Stimulated activated naive B cell treated with anti-CD40 and anti-IgM and Interleukin-4, amounts not matched to agents 10 μg/mL and 1 μg/mL and 100 μg/mL, for 72 hours (primary cell): ENCODE measurements around the gene SEPHS2.

Source experiments
- ATAC-seq, 2 donors: fragments of 150-1000 bp; cut with Tn5 transposase; replicated peaks; 2 replicates each; pipeline ENCODE4 v1.10.0; 2021; ENCODE audit warnings: moderate library complexity in 1 of 2
- DNase-seq: peaks from one replicate; pipeline ENCODE4 v3.0.0; 2021
- H3K27ac Mint-ChIP-seq: one replicate; pipeline ENCODE4 v1.8.0; 2022; ENCODE audit warnings: mild to moderate bottlenecking, mixed read lengths
- H3K27me3 Mint-ChIP-seq, 2 donors: one replicate each; pipeline ENCODE4 v1.8.0; 2022; ENCODE audit warnings: mixed read lengths in 2 of 2
- H3K36me3 Mint-ChIP-seq, 2 donors: one replicate each; pipeline ENCODE4 v1.8.0; 2022; ENCODE audit warnings: mixed read lengths in 2 of 2, mild to moderate bottlenecking in 1 of 2
- H3K4me1 Mint-ChIP-seq, 2 donors: one replicate each; pipeline ENCODE4 v1.8.0; 2022; ENCODE audit warnings: mixed read lengths in 2 of 2, mild to moderate bottlenecking in 1 of 2
- H3K4me3 Mint-ChIP-seq, 2 donors: one replicate each; pipeline ENCODE4 v1.8.0; 2022; ENCODE audit warnings: mild to moderate bottlenecking in 2 of 2, mixed read lengths in 2 of 2, moderate library complexity in 1 of 2
- H3K9me3 Mint-ChIP-seq, 2 donors: one replicate each; pipeline ENCODE4 v1.8.0; 2022; ENCODE audit warnings: mixed read lengths in 2 of 2, mild to moderate bottlenecking in 1 of 2

The SEPHS2 gene, protein sequence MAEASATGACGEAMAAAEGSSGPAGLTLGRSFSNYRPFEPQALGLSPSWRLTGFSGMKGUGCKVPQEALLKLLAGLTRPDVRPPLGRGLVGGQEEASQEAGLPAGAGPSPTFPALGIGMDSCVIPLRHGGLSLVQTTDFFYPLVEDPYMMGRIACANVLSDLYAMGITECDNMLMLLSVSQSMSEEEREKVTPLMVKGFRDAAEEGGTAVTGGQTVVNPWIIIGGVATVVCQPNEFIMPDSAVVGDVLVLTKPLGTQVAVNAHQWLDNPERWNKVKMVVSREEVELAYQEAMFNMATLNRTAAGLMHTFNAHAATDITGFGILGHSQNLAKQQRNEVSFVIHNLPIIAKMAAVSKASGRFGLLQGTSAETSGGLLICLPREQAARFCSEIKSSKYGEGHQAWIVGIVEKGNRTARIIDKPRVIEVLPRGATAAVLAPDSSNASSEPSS

DNA sequence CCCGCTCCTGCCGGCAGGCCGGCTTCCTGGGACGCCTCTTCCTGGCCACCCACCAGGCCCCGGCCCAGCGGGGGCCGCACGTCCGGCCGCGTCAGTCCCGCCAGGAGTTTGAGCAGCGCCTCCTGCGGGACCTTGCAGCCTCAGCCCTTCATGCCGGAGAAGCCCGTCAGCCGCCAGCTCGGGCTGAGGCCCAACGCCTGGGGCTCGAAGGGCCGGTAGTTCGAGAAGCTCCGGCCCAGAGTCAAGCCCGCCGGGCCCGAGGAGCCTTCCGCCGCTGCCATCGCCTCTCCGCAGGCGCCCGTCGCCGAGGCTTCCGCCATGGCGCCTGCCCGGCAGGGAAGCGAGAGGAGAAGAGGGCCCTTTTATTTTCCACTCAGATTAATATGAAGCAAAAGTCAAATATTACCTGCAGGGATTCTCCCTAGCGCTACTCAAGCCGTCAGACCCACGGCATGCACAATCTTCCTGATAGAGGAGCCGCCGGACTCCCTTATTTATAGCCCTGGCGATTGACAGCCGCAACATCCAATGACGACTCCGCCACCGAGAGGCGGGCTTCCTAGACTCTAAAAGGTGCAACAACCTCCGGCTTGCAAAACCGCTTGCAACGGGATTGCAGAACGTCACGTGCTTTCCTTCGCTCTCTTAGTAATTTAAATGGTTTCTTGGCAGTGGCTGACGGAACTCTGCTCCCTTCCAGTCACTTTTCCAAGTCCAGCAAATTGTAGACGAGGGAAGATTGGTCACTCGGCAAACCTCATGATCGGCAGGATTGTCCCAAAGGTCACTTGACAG, at the start of gene SEPHS2:
TSS of gene SEPHS2 (minus strand) at position 467 of the 795 bp plus-strand sequence. CDS start at position 320, 147 bp downstream.
- Mint-ChIP-seq H3K27ac (peak within 1 kb of the TSS; percentile 97), H3K27me3 (no peaks in the 10 kb centered on the region), H3K4me3 (peak within 1 kb of the TSS; percentile 87 to 94), H3K4me1 (peaks cover 27 to 60% of the 10 kb centered on the region in 2 donors), H3K36me3 (peaks cover 26 to 33% of the 10 kb centered on the region in 2 donors), H3K9me3 (peaks cover 0 to 5% of the 10 kb centered on the region in 2 donors)
- DNase-seq (peak; percentile 97), ATAC-seq (peak; percentile 96 to 98)

DNA sequence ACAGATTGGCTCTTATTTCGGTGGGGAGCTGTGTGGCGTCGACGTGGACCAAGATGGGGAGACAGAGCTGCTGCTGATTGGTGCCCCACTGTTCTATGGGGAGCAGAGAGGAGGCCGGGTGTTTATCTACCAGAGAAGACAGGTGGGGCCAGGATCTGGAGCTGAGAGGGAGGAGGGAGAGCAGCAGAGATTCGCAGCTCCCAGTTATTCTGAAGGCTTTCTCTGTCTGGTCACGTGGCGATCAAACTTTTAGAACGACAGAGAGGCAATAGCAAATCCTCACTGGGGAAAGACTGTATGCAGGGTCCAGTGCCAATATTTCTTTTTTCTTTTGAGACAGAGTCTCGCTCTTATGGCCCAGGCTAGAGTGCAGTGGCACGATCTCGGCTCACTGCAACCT, 49.0 kb upstream of the SEPHS2 start:
- Mint-ChIP-seq H3K4me1 (peaks cover 9 to 11% of the 10 kb centered on the region in 2 donors), H3K9me3 (no peaks in the 10 kb centered on the region), H3K27me3 (no peaks in the 10 kb centered on the region), H3K4me3 (no peak overlapping the region), H3K36me3 (peaks cover 49 to 55% of the 10 kb centered on the region in 2 donors), H3K27ac (no peak overlapping the region)
- ATAC-seq (no peak), DNase-seq (no peak)

DNA sequence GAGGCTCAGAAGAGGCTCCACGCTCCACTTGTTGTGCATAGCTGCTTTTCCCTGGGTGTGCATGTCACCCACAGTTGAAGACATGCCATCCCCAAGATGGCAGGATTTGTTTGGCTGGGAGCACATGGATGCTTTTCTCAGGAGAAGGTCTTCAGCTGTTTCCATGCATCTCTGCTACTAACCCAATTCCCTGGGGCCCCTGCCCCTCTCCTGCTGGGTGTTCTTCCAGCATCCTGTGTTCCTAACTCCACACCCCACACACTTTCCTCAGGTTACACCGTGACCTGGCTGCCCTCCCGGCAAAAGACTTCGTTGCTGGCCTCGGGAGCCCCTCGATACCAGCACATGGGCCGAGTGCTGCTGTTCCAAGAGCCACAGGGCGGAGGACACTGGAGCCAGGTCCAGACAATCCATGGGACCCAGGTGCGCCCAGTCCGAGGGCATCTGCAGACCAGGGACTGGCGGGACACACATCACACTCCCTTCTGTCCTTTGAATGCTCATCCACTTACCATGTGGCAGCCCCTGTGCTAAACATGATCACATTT, 48.3 kb upstream of the SEPHS2 start:
- H3K36me3 Mint-ChIP-seq: peaks cover 51 to 57% of the 10 kb centered on the region in 2 donors
- H3K27me3 Mint-ChIP-seq: no peaks in the 10 kb centered on the region
- no peak overlapping the region for H3K27ac Mint-ChIP-seq
- H3K4me1 Mint-ChIP-seq: peaks cover 10 to 12% of the 10 kb centered on the region in 2 donors
- no peak overlapping the region for H3K4me3 Mint-ChIP-seq
- no peak for DNase-seq
- no peaks in the 10 kb centered on the region for H3K9me3 Mint-ChIP-seq
- ATAC-seq: no peak

DNA sequence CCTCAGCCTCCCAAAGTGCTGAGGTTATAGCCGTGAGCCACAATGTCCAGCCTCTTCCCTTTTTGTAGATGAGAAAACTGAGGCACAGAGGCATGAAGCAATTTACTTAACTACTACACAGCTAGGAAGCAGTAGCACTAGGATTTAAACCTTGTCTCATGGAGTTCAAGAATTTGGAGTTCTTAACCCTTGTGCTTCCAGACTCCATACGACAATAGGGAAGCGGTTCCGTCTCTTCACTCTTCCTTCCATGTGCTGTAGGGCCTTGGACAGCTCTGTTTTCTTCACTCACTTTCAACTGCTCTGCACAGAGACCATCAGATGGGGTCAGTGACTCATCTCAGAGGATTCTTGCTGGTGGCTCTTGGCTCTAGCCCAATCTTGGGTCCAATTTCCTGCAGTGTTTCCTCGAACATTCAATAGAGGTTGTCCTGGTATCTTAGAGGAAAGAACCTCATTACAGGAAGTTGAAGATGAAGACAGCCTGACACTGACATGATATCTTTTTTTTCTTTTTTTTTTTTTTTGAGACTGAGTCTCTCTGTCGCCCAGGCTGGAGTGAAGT, 46.2 kb upstream of the SEPHS2 start:
- peaks cover 58% of the 10 kb centered on the region in 2 donors for H3K36me3 Mint-ChIP-seq
- no peaks in the 10 kb centered on the region for H3K9me3 Mint-ChIP-seq

DNA sequence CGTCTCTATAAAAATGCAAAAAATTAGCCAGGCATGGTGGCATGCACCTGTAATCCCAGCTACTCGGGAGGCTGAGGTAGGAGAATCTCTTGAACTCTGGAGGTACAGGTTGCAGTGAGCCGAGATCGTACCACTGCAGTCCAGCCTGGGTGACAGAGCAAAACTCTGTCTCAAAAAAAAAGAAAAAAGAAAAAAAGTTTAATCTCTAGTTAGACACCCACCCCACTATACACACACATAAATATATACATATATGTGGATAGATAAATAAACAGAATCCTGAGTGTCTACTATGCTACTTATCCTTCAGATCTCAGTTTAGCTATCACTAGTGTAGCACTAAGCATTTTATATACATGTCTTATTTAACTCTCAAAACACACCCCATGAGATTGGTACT, 45.6 kb upstream of the SEPHS2 start:
- H3K4me1 Mint-ChIP-seq: peaks cover 15 to 21% of the 10 kb centered on the region in 2 donors
- ATAC-seq: no peak
- no peaks in the 10 kb centered on the region for H3K9me3 Mint-ChIP-seq
- H3K4me3 Mint-ChIP-seq: no peak overlapping the region
- DNase-seq: no peak
- no peaks in the 10 kb centered on the region for H3K27me3 Mint-ChIP-seq
- peak overlapping the region; percentile 59 for H3K27ac Mint-ChIP-seq
- H3K36me3 Mint-ChIP-seq: peaks cover 60% of the 10 kb centered on the region in 2 donors

More for the DNA sequence above, 46.2 kb upstream of the SEPHS2 start:
- peaks cover 15 to 19% of the 10 kb centered on the region in 2 donors for H3K4me1 Mint-ChIP-seq
- H3K27ac Mint-ChIP-seq: peak overlapping the region; percentile 59
- no peaks in the 10 kb centered on the region for H3K27me3 Mint-ChIP-seq
- H3K4me3 Mint-ChIP-seq: no peak overlapping the region
- DNase-seq (no peak), ATAC-seq (peak in 1 of 2 donors; percentile 21)

DNA sequence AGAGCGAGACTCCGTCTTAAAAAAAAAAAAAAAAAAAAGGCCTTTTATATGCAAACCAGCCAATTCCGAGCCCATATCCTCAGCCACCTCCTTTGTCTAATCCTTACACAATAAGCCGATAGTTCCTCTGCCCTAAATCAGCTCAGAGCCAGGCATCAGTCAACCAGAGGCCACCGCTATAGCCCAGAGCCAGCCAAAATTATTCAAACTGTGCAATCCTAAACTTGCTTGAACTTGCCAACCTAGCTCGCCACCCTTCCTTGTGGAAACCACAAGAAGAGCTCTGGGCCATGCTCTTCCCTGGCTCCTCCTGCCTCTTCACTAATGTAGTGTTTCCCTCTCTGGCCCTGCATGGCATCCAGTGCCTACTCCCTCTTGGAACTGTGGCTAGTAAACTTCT, 44.5 kb upstream of the SEPHS2 start:
- Mint-ChIP-seq H3K9me3 (no peaks in the 10 kb centered on the region), H3K27me3 (no peaks in the 10 kb centered on the region), H3K4me1 (peaks cover 17 to 26% of the 10 kb centered on the region in 2 donors), H3K4me3 (no peak overlapping the region), H3K27ac (no peak overlapping the region), H3K36me3 (peaks cover 63 to 64% of the 10 kb centered on the region in 2 donors)
- ATAC-seq: no peak
- DNase-seq: no peak

DNA sequence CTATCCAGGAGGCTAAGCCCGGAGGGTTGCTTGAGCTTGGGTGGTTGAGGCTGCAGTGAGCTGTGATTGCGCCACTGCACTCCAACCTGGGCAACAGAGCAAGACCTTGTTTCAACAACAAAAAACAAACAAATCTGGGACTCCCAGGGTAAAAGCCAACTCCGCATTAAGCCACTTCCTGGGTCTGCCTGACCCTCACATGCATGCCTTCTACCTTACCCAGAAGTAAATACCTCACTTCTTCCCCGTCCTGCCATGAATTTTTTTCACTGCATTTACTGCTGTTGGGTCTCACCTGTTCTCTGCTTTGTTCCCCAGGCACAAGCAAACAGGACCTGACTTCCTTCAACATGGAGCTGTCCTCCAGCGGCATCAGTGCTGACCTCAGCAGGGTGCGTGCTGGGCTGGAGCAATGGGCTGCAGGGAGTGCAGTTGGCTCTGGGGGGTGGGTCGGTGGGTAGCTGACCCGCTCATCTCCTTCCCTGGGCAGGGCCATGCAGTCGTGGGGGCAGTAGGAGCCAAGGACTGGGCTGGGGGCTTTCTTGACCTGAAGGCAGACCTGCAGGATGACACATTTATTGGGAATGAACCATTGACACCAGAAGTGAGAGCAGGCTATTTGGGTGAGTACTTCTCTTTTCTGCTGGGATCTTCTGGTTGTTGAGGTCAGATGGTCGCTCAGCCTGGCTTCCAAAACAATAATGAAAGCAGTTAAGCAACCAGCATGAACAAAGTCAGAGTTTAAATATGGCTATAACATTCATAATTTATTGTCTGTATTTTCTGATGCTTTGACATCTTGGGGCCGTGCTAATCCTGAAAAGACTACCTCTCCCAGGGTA, 43.3 kb upstream of the SEPHS2 start:
- H3K27ac Mint-ChIP-seq: peak overlapping the region; percentile 31
- H3K36me3 Mint-ChIP-seq: peaks cover 59 to 67% of the 10 kb centered on the region in 2 donors
- peaks cover 15 to 20% of the 10 kb centered on the region in 2 donors for H3K4me1 Mint-ChIP-seq
- no peak overlapping the region for H3K4me3 Mint-ChIP-seq
- DNase-seq (no peak), ATAC-seq (no peak)
- no peaks in the 10 kb centered on the region for H3K9me3 Mint-ChIP-seq
- no peaks in the 10 kb centered on the region for H3K27me3 Mint-ChIP-seq

DNA sequence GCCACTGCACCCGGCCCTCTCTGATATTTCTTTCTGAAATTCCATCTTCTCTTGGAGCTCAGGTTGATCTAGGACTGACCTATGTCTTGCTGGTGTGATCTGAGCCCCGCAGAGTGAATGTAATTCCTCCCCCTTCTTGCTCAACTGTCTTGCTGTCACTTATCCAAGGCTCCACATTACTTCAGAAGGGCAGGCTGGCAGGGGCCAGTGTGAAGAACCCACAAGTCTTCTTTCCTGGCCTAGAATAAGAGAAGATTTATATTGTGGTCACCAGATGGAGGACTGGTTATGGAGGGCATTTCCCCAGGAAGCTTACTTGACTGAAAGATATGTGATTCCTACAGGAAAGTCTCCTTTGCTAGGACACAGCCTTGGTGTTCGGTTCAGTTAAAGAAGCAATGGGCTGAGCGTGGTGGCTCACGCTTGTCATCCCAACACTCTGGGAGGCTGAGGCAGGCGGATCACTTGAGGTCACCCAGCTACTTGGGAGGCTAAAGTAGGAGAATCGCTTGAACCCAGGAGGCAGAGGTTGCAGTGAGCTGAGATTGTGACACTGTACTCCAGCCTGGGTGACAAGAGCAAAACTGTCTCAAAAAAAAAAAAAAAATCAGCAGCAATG, 40.3 kb upstream of the SEPHS2 start:
- no peak for ATAC-seq
- H3K27ac Mint-ChIP-seq: peak overlapping the region; percentile 70
- H3K36me3 Mint-ChIP-seq: peaks cover 60 to 79% of the 10 kb centered on the region in 2 donors

DNA sequence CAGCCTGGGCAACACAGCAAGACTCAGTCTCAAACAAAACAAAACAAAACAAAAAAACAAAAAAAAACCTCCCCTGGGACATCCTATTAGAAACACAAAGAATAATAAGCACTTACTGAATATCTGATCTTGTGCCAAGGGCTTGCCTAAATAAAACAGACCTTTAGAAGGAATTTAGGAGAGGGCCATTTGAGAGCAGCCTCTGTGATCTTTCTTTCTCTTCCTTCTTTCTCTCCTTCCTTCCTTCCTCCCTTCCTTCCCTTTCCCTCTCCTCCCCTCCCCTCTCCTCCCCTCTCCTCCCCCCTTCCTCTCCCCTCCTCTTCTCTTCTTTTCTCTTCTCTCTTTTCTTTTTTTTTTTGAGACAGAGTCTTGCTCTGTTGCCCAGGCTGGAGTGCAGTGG, 39.2 kb upstream of the SEPHS2 start:
- Mint-ChIP-seq H3K4me1 (peaks cover 26 to 41% of the 10 kb centered on the region in 2 donors), H3K9me3 (no peaks in the 10 kb centered on the region), H3K27ac (no peak overlapping the region), H3K4me3 (no peak overlapping the region), H3K36me3 (peaks cover 61 to 81% of the 10 kb centered on the region in 2 donors), H3K27me3 (no peaks in the 10 kb centered on the region)
- DNase-seq (no peak), ATAC-seq (no peak)

More for the DNA sequence above, 40.3 kb upstream of the SEPHS2 start:
- Mint-ChIP-seq H3K27me3 (no peaks in the 10 kb centered on the region), H3K4me1 (peaks cover 23 to 32% of the 10 kb centered on the region in 2 donors), H3K4me3 (no peak overlapping the region), H3K9me3 (no peaks in the 10 kb centered on the region)
- DNase-seq: no peak

DNA sequence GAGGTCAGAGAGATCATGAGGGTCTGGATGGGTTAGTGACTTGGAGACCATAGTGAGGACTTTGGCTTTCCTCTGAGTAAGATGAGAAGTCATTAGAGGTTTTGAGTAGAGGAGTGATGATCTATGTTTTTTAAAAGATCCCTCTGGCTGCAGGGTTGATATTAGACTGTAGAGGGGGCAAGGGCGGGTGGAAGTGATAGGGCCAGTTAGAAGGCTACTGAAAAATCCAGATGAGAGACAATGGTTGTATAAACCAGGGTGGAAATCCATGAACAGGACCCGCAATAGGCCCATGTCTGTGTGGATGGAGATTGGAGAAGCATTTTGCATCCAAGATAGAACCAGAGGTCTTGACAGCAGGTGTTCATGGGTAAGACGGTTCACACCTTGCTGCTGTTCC, 36.7 kb upstream of the SEPHS2 start:
- Mint-ChIP-seq H3K4me1 (peaks cover 31 to 59% of the 10 kb centered on the region in 2 donors), H3K9me3 (peaks cover 0 to 3% of the 10 kb centered on the region in 2 donors), H3K27me3 (no peaks in the 10 kb centered on the region), H3K36me3 (peaks cover 65 to 78% of the 10 kb centered on the region in 2 donors), H3K27ac (no peak overlapping the region), H3K4me3 (peak overlapping the region in 1 of 2 donors; percentile 14)
- DNase-seq (no peak), ATAC-seq (peak; percentile 36 to 53)

DNA sequence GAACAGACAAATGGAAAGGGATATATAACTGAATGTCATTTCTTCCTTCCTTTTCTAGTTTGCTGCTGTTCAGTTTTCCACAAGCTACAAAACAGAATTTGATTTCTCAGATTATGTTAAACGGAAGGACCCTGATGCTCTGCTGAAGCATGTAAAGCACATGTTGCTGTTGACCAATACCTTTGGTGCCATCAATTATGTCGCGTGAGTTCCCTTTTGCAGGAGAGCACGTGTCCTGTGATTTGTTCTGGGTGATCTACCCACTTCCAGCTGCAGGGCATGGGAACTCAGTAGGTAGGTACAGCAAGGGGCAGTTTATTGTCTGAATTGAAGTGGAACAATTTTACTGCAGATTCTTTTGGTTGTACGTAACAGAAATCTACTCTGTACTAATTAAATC, 35.7 kb upstream of the SEPHS2 start:
- Mint-ChIP-seq H3K27me3 (no peaks in the 10 kb centered on the region), H3K36me3 (peaks cover 69 to 82% of the 10 kb centered on the region in 2 donors), H3K4me3 (no peak overlapping the region), H3K27ac (peak overlapping the region; percentile 9), H3K4me1 (peaks cover 33 to 67% of the 10 kb centered on the region in 2 donors), H3K9me3 (peaks cover 0 to 3% of the 10 kb centered on the region in 2 donors)
- no peak for ATAC-seq
- no peak for DNase-seq

DNA sequence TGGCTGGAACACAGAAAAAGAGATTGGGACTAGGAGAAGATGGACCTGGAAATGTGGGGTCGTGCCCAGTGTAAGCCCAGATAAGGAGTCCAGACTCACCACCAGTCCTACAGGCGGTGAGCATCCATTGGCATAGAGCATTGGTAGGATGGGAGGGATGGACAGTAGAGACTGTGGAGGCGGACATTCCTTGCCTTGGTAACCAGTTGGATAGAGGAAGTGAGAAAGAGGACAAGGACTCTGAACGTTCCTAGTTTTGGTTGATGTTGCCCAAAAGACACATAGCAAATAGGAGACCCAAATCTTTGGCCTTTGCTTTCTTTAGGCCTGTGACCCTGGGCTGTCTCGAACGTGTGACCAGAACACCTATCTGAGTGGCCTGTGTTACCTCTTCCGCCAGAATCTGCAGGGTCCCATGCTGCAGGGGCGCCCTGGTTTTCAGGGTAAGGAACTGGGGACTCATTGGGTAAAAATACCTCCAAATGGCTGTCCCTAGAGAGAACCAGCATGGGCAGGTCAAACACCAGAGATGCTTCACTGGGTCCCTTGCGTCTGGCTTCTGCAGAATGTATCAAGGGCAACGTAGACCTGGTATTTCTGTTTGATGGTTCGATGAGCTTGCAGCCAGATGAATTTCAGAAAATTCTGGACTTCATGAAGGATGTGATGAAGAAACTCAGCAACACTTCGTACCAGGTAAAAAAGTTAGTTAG, 33.2 kb upstream of the SEPHS2 start:
- H3K4me3 Mint-ChIP-seq: peak overlapping the region; percentile 1 to 26
- peak; percentile 56 to 68 for ATAC-seq
- H3K4me1 Mint-ChIP-seq: peaks cover 37 to 69% of the 10 kb centered on the region in 2 donors
- peak overlapping the region; percentile 47 for H3K27ac Mint-ChIP-seq
- peaks cover 0 to 3% of the 10 kb centered on the region in 2 donors for H3K9me3 Mint-ChIP-seq
- H3K27me3 Mint-ChIP-seq: no peaks in the 10 kb centered on the region
- DNase-seq: no peak
- peaks cover 67 to 77% of the 10 kb centered on the region in 2 donors for H3K36me3 Mint-ChIP-seq
